Kidney epithelial cell (primary cell): ENCODE measurements around the gene HTR4. TPM values are rescaled to one million over a fixed set of nuclear protein-coding genes. Genes with fewer than 3 reads are reported as not detected.

Experiments used
- DNase-seq: peaks from one replicate; pipeline ENCODE4 v3.0.0-alpha.2; 2010; ENCODE audit warnings: low read depth
- H3K27me3 ChIP-seq: 2 replicates; pipeline ENCODE4 v1.6.0; 2011; ENCODE audit warnings: low read length; ENCODE audit not compliant: control insufficient read depth, insufficient read depth
- H3K36me3 ChIP-seq: 2 replicates; pipeline ENCODE4 v1.5.1; 2011; ENCODE audit warnings: low read length; ENCODE audit not compliant: control insufficient read depth, insufficient read depth
- H3K4me3 ChIP-seq: 2 replicates; pipeline ENCODE4 v1.5.1; 2011; ENCODE audit warnings: low read depth, mild to moderate bottlenecking, control low read depth, low read length
- CTCF ChIP-seq: IDR thresholded peaks from 2 replicates; pipeline ENCODE4 v1.5.1; 2011; ENCODE audit warnings: mild to moderate bottlenecking, moderate library complexity, low read length, control low read depth, inconsistent platforms; ENCODE audit not compliant: insufficient read depth, poor library complexity, severe bottlenecking
- total RNA-seq: library from RNA; depleted of rRNA; stranded (reverse); fragments of >200 nt; gene quantifications from 2 replicates; pipeline ENCODE4 v1.2.3, GENCODE V29; 2015

HTR4 gene
- total RNA-seq, 1 donor from 2014 or later, result not detected

- no peak for DNase-seq
- Histone ChIP-seq H3K4me3 (no peak overlapping the region), H3K27me3 (no peaks in the 10 kb centered on the region), H3K36me3 (no peaks in the 10 kb centered on the region)
- no peak for TF ChIP-seq CTCF
Measured at GRCh38 chr5:148497757-148498156, 156.6 kb downstream of the HTR4 start.

GRCh38 chr5:148492351-148492750 lies 162.0 kb downstream of the HTR4 start:
- no peaks in the 10 kb centered on the region for H3K27me3 ChIP-seq
- no peak for DNase-seq
- H3K36me3 ChIP-seq, result no peaks in the 10 kb centered on the region
- TF ChIP-seq CTCF, result no peak
- H3K4me3 ChIP-seq, result no peak overlapping the region

- Histone ChIP-seq H3K36me3 (no peaks in the 10 kb centered on the region), H3K4me3 (no peak overlapping the region), H3K27me3 (no peaks in the 10 kb centered on the region)
- DNase-seq, result no peak
- no peak for TF ChIP-seq CTCF
Measured at GRCh38 chr5:148491793-148492184, 162.5 kb downstream of the HTR4 start.

- TF ChIP-seq CTCF, result no peak
- no peak overlapping the region for H3K4me3 ChIP-seq
- no peak for DNase-seq
- no peaks in the 10 kb centered on the region for H3K27me3 ChIP-seq
- no peaks in the 10 kb centered on the region for H3K36me3 ChIP-seq
Measured at GRCh38 chr5:148491015-148491792, 163.1 kb downstream of the HTR4 start.

- no peaks in the 10 kb centered on the region for H3K27me3 ChIP-seq
- H3K4me3 ChIP-seq, result no peak overlapping the region
- no peaks in the 10 kb centered on the region for H3K36me3 ChIP-seq
- no peak for DNase-seq
- no peak for TF ChIP-seq CTCF
Measured at GRCh38 chr5:148488757-148489156, 165.6 kb downstream of the HTR4 start.

- Histone ChIP-seq H3K27me3 (no peaks in the 10 kb centered on the region), H3K36me3 (no peaks in the 10 kb centered on the region), H3K4me3 (no peak overlapping the region)
- no peak for DNase-seq
- TF ChIP-seq CTCF, result no peak
Measured at GRCh38 chr5:148486456-148486855, 167.9 kb downstream of the HTR4 start.
